Measurements from ENCODE around the gene PTAFR.

Gene PTAFR

DNA sequence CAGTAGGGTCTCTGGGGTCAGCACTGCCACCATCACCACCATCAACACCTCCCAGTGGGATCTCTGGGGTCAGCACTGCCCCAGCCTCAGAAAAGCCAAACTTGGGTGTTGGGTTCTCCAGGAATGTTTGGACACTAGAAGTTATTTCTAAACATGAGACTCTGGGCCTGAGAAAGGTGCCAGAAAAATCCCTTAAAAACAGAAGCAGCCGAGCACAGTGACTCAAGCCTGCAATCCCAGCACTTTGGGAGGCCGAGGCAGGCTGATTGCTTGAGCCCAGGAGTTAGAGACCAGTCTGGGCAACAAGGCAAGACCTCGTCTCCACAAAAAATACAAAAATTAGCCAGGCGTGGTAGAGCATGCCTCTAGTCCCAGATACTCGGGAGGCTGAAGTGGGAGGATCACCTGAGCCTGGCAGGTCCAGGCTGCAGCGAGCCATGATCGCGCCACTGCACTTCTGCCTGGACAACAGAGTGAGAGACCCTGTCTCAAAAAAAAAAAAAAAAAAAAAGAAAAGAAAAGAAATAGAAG, 470 bp downstream of the PTAFR start:
- no peak for DNase-seq

DNA sequence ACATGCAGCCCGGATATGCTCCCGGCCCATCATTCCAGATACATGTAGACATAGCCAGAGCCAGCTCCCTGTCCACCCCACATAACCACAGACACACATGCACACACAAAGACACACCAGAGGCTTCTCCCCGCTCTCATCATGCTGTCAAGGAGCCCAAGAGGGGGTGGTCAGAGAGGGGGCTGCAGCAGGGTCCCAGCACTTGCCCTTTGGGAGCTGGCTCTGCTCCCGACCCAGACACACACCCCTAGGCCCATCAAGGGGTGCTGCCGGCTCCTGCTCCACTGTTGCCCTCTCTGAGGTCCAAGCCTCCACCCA, 2.6 kb downstream of the PTAFR start:
- no peak for DNase-seq

DNA sequence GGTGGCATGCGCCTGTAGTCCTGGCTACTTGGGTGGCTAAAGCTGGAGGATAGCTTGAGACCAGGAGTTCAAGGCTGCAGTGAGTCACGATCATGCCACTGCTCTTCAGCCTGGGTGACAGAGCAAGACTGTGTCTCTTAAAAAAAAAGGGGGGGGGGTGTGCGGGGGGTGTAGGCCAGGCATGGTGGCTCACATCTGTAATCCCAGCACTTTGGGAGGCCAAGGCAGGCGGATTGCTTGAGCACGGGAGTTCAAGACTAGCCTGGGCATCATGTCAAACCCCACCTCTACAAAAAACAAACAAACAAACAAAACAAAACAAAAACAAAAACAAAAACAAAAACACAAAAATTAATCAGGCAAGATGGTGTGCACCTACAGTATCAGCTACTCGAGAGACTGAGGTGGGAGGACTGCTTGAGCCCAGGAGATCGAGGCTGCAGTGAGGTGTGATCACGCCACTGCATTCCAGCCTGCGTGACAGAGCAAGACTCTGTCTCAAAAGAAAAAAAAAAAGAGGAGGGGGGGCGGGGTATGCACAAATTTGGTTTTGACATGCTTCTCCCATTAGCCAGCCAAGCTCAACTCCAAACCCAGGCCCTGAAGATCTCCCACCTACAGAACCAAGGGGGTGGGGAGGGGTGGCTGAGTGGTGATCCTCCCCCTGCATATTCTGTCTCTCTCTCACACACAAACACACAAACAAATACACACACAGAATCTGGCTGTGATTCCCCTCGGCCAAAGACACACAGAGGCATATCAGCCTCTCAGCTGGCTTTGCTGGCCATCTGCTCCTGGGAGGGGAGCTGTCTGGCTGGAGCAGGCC, 3.1 kb downstream of the PTAFR start:
- DNase-seq, result no peak

DNA sequence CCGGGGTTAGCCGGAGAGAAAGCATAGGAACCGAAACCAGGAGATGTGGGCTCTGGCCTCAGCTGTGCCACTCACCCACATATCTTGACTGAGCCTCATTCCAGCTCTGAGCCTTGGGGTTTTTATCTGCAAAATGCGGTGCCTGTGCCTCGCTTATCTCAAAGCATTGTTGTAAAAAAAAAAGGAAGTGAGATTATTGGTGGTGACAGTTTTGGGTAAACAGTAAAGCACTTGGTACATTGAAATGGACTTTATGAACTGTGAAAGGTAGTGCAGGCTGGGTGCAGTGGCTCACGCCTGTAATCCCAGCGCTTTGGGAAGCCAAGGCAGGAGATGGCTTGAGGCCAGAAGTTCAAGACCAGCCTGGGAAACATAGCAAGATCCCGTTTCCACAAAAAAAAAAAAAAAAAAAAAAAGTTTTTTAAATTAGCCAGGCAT, 3.8 kb downstream of the PTAFR start:
- peak; percentile 67 for DNase-seq

DNA sequence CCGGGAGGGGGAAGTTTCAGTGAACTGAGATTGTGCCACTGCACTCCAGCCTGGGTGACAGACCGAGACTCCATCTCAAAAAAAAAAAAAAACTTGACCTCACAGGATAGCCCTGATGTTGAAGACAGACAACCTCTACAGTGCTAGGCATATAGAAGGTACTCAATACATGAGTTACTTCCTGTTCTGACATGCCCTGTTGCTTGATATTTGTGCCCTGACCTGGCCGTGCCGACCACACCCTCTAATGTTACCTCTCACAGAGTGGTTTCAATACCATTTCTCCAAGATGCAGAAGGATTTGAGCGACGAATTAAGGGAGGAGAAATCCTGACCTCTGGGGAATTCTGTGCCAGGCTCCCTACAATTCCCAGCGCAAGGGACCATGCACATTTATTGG, 5.2 kb downstream of the PTAFR start:
- DNase-seq, result no peak

DNA sequence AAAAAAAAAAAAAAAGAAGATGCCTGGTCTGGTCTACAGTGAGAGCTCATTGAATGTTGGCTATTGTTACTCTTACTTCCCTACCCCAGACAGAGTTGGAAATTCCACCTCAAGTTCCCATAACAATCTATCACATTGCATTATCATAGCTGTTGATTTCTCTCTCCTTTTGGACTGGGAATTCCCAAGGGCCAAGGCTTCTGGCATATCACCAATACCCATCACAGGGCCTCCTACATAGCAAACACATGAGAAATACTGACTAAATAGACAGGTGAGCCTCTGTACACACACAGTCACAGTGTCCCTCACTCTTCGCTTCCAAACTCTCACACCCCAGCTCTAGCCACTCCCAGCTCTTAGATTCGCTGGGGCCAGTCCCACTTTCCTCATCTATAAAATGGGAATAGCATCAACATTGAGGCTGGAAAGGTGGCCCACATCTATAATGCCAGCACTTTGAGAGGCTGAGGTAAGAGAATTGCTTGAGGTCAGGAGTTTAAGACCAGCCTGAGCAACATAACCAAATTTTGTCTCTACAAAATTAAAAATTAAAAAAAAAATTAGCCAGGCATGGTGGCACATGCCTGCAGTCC, 6.4 kb downstream of the PTAFR start:
- no peak for DNase-seq

DNA sequence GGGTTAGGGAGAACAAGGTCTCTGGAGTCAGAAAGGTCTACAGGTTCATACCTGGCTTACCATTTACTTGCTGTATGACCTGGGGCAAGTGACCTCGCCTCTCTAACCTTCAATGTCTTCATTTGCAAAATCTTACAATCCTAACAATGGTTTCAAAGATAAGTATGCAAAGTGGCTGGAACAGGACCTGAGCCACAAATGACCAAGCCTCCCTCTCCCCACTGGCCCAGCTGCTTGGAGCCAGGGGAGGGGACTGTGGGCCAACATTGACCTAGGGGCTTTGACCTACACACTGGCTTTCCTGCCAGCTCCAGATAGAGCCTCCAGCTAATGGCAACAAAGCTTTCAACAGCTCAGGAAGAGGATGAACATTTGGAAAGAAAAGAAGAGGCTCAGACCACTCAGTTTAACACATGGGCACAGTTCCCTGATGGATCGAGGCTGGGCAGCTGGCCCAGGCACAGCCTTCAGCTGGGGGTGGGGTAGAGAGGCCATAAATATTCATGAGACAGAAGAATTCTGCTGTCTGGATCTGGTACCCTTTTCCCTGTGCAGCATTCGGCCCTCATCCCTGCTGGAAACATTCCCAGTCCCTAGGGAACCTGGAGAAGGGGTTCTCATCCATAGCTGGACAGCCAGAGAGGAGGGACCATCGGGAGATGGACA, 12.9 kb downstream of the PTAFR start:
- DNase-seq, result no peak

DNA sequence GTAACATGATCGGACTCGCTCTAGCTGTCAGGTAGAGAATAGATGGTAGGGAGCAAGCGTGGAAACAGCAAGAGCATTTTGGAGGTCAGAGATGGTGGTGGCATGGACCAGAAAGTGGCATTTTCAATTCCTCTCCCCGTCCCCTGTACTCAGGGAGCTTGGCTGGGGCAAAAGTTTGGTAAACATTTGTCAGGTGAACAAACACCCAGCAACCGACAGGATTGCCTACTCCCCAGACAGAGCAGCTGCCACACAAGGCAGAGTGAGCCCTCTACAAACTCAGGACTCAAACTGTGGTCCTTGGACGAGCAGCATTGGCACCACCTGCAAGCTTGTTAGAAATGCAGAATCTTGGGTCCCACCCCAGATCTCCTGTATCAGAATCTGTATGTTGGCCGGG, 14.3 kb downstream of the PTAFR start:
- no peak for DNase-seq

DNA sequence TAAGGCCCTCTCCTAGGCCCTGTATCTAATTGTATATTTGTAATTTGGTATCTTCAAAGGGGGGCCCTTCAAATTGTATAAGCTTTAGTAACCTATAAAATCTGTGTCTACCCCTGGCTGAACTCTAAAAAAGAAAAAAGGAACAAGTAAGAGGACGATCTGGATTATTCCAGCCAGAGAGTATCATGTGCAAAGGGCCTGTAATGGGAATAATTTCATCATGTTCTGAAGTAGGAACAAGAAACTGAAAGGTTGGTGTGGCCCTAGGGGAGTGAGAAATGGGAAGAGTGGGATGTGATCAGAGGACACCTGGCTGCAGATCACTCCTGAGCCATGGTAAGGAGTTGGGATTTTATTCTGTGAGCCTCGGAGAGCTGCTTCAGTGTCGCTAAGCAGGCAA, 14.7 kb downstream of the PTAFR start:
- no peak for DNase-seq

DNA sequence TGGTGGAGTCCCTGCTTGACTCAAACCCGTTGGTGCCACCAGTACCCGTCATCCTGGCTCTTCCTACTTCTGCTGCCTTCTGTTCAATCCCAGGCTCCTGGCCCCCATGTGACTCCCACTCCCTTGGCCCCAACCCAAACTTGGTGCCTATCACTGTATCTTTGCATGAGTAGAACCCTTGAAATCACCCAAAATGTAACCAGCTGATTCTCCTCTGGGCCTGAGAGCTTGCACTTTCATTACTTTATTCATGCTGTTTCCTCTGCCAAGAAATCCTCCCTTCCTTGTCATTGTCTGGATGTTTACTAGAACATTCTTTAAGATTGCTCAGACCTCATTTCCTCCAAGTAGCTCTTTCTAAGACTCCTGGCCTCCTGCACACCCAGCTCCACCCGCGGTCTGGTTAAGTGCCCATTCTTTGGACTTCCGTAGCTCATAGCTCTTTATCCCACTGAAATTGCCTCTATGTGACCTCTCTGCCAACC, 15.7 kb downstream of the PTAFR start:
- DNase-seq, result no peak

DNA sequence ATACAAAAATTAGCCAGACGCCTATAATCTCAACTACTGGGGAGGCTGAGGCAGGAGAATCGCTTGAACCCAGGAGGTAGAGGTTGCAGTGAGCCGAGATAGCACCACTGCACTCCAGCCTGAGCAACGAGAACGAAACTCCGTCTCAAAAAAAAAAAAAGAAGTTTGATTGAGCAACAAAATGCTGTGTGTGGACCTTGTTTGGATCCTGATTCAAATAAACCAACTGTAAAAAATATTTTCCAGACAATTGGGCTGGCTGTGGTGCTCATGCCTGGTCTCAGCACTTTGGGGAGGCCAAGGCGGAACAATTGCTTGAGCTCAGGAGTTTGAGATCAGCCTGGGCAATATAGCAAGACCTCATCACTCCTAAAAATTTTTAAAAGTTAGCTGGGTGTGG, 16.8 kb downstream of the PTAFR start:
- no peak for DNase-seq

DNA sequence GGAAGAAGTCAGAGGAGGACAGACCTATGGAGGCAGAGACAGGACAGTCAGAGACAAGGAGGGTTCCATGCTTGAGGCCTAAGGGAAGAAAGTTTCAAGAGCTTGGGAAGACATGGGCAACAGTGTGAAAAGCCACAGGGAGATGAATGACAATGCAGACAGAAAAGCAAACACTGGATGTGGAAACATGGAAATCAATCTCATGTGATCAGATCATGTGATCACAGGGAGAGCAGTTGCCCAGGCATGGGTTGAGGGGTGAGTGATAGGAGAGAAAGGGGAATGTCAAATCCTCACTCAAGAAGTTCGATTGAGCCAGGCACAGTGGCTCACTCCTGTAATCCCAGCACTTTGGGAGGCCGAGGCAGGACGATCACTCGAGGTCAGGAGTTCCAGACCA, 17.2 kb downstream of the PTAFR start:
- no peak for DNase-seq

DNA sequence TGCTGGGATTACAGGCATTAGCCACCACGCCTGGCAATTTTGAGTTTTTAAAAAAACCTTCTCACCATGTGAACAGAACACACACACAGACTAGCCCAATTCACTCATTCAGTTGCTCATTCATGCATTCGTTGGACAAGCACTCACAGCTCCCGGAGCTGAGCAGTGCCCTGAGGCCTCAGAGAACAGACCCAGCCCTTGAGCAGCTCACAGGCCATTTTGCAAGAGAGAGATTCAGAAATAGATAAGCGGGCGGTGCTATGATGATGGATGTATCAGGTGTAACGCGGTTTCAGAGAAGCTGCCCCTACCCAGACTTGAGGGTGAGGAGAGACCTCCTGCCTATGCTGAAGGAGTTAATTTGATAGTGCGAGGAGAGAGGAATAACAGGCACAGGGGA, 18.6 kb downstream of the PTAFR start:
- no peak for DNase-seq

DNA sequence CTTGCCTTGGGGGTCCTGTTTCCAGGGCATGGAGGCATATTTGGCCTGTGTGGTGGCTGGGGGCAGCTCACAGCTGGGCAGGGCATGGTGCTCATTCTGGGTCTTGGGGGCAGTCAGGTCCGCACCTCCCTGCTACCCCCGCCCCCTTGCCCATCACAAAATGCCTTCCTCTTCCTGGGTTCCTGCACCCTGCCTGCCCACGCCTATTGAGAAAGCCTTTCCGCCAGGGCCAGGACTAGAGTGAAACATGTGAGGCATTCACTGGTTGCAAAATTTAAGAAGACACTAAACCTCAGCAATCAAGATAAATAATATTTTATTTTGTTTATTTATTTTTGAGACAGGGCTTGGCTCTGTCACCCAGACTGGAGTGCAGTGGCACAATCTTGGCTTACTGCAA, 19.7 kb downstream of the PTAFR start:
- DNase-seq, result no peak

DNA sequence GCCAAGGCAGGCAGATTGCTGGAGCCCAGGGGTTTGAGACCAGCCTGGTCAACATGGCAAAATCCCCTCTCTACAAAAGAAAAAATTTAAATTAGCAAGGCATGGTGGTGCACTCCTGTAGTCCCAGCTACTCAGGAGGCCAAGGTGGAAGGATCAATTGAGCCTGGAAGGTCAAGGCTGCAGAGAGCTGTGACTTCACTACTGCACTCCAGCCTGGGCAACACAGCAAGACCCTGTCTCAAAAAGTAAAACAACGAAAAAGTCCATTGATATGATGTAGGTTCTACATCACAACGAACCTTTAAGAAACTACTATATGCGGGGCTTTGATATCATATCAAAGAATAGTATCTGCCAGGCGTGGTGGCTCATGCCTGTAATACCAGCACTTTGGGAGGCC, 20.9 kb downstream of the PTAFR start:
- no peak for DNase-seq

DNA sequence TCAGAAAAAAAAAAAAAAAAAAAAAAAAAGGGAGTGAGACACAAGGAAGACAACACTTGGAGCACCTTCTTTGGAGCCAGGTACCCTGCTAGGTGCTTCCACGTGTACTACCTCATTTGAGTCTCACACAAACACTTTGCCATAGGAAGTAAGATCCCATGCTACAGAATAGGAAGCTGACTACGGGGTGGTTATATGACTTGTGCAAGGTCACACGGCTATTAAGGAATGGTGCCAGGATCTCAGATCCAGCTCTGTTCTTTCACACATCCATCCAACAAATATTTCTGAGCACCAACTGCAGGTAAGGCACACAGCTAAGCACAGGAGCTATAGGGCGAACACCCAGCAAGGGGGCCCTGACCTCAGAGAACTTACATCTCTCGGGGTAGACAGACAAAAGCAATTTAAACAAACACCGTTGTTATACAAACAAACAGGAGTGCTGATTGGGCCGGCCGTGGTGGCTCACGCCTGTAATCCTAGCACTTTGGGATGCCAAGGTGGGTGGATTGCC, 22.4 kb downstream of the PTAFR start:
- no peak for DNase-seq

DNA sequence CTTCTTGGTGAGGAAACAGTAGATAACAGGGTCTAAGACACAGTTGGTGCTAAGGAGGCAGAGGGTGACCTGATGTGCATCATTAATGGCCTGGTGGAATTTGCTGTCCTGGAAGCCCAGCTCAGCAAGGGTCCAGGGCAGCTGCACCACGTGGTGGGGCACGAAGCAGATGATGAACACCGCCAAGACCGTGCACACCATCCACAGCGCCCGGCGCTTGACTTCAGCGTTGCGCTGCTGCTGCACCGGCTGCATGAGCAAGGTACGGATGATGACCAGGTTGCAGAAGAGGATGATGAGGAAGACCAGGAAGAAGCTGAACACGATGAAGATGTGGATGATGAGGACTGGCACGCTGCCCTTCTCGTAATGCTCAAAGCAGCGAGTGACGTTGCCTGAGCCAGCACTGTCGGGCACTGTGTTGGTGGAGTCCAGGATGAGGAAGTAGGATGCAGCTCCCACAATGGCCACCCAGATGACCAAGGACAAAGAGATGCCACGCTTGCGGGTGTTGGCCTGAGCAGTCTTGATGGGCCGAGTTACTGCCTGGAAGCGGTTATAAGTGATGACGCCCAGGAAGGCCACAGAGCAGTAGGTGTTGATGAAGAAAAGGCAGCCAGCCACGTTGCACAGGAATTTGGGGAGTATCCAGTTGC, 26.2 kb downstream of the PTAFR start:
- DNase-seq, result no peak

DNA sequence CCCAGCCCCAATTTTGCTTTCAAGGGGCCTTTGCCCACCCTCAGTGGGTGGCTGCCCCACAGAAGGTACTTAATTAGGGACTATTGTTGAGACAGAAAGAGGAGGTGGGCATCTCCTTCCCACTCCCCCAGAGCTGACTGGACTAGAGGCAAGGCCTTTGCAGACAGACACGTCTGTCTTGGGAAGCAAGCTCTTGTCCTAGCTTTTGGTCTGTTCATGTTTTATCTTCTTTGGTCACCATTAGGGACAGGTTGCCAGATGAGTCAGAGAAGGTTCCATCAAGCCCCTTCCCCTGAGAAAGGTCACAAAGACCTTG, 27.7 kb downstream of the PTAFR start:
- no peak for DNase-seq

DNA sequence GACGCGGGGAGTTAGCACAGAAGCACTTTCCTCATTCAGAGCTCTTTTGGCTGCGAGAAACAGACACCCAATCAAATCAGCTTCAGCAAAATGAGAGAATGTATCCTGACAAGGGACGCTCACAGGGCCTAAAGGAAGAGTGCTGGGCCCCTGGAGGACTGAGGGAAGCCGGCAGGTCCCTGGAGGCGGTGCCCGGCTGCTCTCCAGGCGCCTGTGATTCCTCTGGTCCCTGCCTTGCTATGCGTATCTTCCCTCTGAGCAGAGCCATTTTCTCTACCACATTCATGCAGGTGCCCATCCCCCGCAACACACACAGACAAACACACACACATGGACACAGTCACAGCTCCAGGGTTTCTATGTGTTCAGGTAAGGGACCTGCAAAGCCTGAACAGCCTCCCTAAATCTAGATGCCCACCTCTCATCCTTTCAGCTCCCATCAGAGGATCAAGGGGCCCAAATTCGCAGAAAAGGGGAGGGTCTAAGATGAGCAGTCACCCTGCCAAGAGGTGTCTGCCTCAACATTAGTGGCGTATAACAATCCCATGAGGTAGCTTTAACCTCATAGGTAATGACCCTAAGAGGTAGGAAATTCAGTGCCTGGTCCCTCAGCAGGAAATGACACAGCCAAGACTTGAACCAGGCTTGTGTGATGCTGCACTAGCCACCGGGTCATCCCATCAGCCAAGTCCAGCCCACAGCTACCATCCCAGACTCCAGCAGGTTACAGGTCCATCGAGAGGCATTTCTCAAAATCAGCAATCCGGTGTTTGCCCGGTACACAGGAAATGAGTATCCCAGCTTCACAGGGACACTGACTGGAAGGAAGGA, 29.0 kb downstream of the PTAFR start:
- no peak for DNase-seq

DNA sequence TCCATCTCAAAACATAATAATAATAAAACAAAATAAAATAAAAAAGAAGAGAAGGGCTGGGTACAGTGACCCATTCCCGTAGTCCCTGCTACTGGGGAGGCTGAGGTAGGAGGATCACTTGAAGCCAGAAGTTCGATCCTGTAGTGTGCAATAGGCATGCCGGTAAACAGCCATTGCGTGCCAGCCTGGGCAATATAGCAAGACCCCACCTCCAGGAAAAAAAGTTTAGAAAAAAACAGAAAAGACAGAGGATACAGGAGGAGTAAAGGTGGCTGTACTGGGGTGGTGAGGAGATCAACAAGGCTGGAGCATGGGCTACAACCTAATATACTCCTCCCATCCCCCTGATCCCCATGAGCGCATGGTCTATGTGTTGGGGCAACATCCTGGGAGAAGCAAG, 30.8 kb downstream of the PTAFR start:
- no peak for DNase-seq

DNA sequence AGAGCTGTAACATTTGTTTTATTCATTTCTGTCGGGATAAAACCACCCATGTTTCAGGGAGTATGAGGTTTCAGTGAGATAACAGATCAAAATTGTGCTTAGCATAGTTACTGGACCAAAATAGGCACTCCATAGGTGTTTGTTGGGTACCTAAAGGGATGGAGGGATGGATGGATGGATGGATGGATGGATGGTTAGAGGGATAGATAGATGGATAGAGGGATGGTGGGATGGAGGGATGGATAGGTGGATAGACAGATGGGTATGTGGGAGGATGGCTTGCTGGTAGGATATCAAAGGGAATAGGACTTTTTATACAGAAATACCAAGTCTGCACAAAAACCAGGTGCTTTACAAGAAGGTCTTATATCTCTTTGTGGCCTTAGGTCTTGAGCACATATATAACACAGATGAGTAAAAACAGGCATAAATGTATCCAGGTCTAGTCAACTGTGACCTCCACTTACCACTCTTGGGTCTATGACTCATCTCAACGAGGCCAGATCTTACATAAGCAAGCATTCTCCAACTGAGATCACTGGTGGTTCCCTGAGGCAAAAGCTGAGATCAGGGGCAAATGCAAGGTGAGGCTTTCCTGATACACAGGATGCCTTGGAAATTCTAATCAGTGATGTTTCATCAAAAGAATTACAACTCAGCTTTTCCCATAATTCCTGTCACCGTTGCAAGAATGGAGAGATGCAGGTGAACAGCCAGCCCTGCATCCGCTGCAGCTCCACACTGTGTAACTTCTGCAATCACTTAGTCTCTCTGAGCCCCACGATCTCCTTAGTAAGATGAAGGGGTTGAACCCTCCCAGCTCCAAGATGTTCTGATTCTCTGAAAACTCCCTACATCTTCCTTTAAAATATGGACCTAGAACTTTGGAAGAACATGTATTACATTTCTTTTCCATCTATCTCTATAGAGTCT, 32.0 kb downstream of the PTAFR start:
- DNase-seq, result no peak

All from GDM1 (cell line).